ENCODE data around the gene LRR1. TPM values are rescaled to one million over a fixed set of nuclear protein-coding genes. Genes with fewer than 3 reads are reported as not detected.

LRR1 gene
- total and polyA plus RNA-seq, 9 of the 15 experiments (the other 6 are each of a cell fraction or from before 2014, with no cell fraction given): 26.5 to 58.1 (median 31.8) TPM

GRCh38 chr14:49633640-49634546, 35.2 kb downstream of the LRR1 start (continued):
- TF ChIP-seq VEZF1 (CRISPR knock-in tag; IDR thresholded peaks at IDR 0.05): peak; percentile 93
- no peak for TF ChIP-seq ZNF165 (CRISPR knock-in tag; IDR thresholded peaks at IDR 0.05; ENCODE audit: borderline replicate concordance)
- TF ChIP-seq MBD1 (CRISPR knock-in tag; IDR thresholded peaks at IDR 0.05): no peak
- TF ChIP-seq TBL1XR1 (IDR thresholded peaks at IDR 0.05; ENCODE audit: low read length in 2 of 2): no peak
- no peak for TF ChIP-seq ZNF184 (CRISPR knock-in tag; IDR thresholded peaks at IDR 0.05)
- TF ChIP-seq CC2D1A (IDR thresholded peaks at IDR 0.05): 0 out of 2 replicates have a peak, but pooled peaks have one; percentile 14
- TF ChIP-seq MGA (IDR thresholded peaks at IDR 0.05): no peak

All from K562 (cell line).